Lower lobe of right lung (tissue), 2 donors: ENCODE data around the gene EBI3. TPM values are rescaled to one million over a fixed set of nuclear protein-coding genes. Genes with fewer than 3 reads are reported as not detected.
"Not testable (repeated sequence)": the region's sequence is repeated elsewhere in the genome, so short reads cannot be mapped to it uniquely, and the experiment has no call there.

ENCODE experiments used
- ATAC-seq, 2 donors: fragments of 200-7000 bp; cut with Tn5 transposase; one replicate each; pipeline ENCODE4 v1.9.1; 2020 to 2022; ENCODE audit warnings: mild to moderate bottlenecking in 2 of 2, moderate library complexity in 2 of 2
- DNase-seq: peaks from one replicate; pipeline ENCODE4 v3.0.0-alpha.2; 2020
- H3K27ac ChIP-seq: fragments of 200-600 bp; one replicate; pipeline ENCODE4 v1.8.0; 2022
- H3K27me3 ChIP-seq: fragments of 200-600 bp; one replicate; pipeline ENCODE4 v1.8.0; 2022; ENCODE audit warnings: low read depth
- H3K36me3 ChIP-seq: fragments of 200-600 bp; one replicate; pipeline ENCODE4 v1.8.0; 2022; ENCODE audit warnings: mild to moderate bottlenecking
- H3K4me1 ChIP-seq: fragments of 200-600 bp; one replicate; pipeline ENCODE4 v1.8.0; 2022
- H3K4me3 ChIP-seq: fragments of 200-600 bp; one replicate; pipeline ENCODE4 v1.8.0; 2022; ENCODE audit warnings: mild to moderate bottlenecking
- H3K9me3 ChIP-seq: fragments of 200-600 bp; one replicate; pipeline ENCODE4 v1.8.0; 2022
- CTCF ChIP-seq: fragments of 200-600 bp; IDR thresholded peaks from one replicate; pipeline ENCODE4 v1.8.0; 2022; ENCODE audit warnings: antibody characterized with exemption, mild to moderate bottlenecking
- intact Hi-C: fragments of 100-400 bp; cut with DNase I; formaldehyde crosslinking; loops from one replicate; pipeline ENCODE4 v1.11.0; 2022
- total RNA-seq: library from RNA; stranded (reverse); fragmentation: NEBNext Ultra II Directional; extraction: Animal tissue kit (Norgen Biotek cat#: 25700); gene quantifications from one replicate; pipeline ENCODE4 v1.2.1, GENCODE V29; 2021
- donor health status: DM: no; HTN: yes; CAD: no; lungs with severe emphysema.

The EBI3 gene
- total RNA-seq, 1 donor from 2014 or later, result 1.7 TPM

GRCh38 chr19:4184718-4185352 lies 44.5 kb upstream of the EBI3 start:
- no peak for DNase-seq
- ATAC-seq, result no peak
- Histone ChIP-seq H3K27ac (no peak overlapping the region), H3K4me3 (no peak overlapping the region), H3K4me1 (peaks cover 34% of the 10 kb centered on the region), H3K36me3 (peaks cover 9% of the 10 kb centered on the region), H3K9me3 (no peaks in the 10 kb centered on the region), H3K27me3 (peaks cover 4% of the 10 kb centered on the region)
- TF ChIP-seq CTCF, result no peak
- intact Hi-C loops, result no loop called here

GRCh38 chr19:4185413-4186086 lies 43.8 kb upstream of the EBI3 start:
- peaks cover 4% of the 10 kb centered on the region for H3K27me3 ChIP-seq
- H3K4me1 ChIP-seq, result peaks cover 32% of the 10 kb centered on the region
- DNase-seq (no peak), ATAC-seq (no peak)
- peaks cover 2% of the 10 kb centered on the region for H3K36me3 ChIP-seq
- intact Hi-C loops, result no loop called here
- no peak overlapping the region for H3K27ac ChIP-seq
- H3K4me3 ChIP-seq, result no peak overlapping the region
- no peaks in the 10 kb centered on the region for H3K9me3 ChIP-seq
- no peak for TF ChIP-seq CTCF

GRCh38 chr19:4186087-4186993 lies 43.0 kb upstream of the EBI3 start:
- ATAC-seq (peak; percentile 54 to 73), DNase-seq (peak; percentile 73)
- Histone ChIP-seq H3K27ac (no peak overlapping the region), H3K9me3 (no peaks in the 10 kb centered on the region), H3K36me3 (no peaks in the 10 kb centered on the region), H3K27me3 (peaks cover 4% of the 10 kb centered on the region), H3K4me1 (peaks cover 24% of the 10 kb centered on the region), H3K4me3 (no peak overlapping the region)
- TF ChIP-seq CTCF, result peak; percentile 70
- intact Hi-C loops, result no loop called here

- Histone ChIP-seq H3K36me3 (no peaks in the 10 kb centered on the region), H3K27ac (no peak overlapping the region), H3K9me3 (no peaks in the 10 kb centered on the region), H3K4me3 (no peak overlapping the region), H3K4me1 (peaks cover 18% of the 10 kb centered on the region), H3K27me3 (peaks cover 4% of the 10 kb centered on the region)
- DNase-seq (no peak), ATAC-seq (no peak)
- no peak for TF ChIP-seq CTCF
- intact Hi-C loops, result no loop called here
Measured at GRCh38 chr19:4187313-4188122, 41.8 kb upstream of the EBI3 start.

- no peak for TF ChIP-seq CTCF
- Histone ChIP-seq H3K36me3 (no peaks in the 10 kb centered on the region), H3K27me3 (peaks cover 11% of the 10 kb centered on the region), H3K4me3 (no peak overlapping the region), H3K4me1 (peaks cover 3% of the 10 kb centered on the region), H3K9me3 (no peaks in the 10 kb centered on the region), H3K27ac (no peak overlapping the region)
- intact Hi-C loops, result no loop called here
- no peak for DNase-seq
- no peak for ATAC-seq
Measured at GRCh38 chr19:4189641-4190040, 39.7 kb upstream of the EBI3 start.

GRCh38 chr19:4192537-4192936 lies 36.8 kb upstream of the EBI3 start:
- peaks cover 35% of the 10 kb centered on the region for H3K27me3 ChIP-seq
- H3K4me1 ChIP-seq, intact Hi-C loops: not testable (repeated sequence)

More at GRCh38 chr19:4192537-4192936, 36.8 kb upstream of the EBI3 start:
- H3K27ac ChIP-seq, H3K36me3 ChIP-seq, DNase-seq, H3K9me3 ChIP-seq, H3K4me3 ChIP-seq, ATAC-seq: not testable (repeated sequence)
